ENCODE data around the gene PLLP.

Gene PLLP

DNA sequence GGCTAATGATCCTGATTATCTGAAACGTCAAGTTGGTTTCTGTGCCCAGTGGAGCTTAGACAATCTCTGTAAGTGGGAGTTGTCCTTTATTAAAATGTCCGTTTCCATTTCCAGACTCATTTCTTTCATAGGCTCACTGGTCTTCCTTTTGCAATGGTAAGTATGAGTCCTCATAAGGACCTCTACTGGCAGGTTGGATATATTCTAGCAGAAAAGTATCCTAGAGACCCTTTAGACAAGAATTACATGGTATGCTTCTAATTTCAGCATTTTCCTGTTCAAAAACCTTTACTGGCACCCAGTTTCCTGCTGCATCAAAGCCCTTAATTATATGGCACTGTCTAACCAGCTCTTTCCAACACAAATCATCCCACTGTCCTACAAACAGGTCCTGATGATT is 67.5 kb downstream of the PLLP start:
- DNase-seq (ENCODE audit: insufficient read length, low spot score) (no peak), FAIRE-seq (no peak)
- TF ChIP-seq, protein P1, sequence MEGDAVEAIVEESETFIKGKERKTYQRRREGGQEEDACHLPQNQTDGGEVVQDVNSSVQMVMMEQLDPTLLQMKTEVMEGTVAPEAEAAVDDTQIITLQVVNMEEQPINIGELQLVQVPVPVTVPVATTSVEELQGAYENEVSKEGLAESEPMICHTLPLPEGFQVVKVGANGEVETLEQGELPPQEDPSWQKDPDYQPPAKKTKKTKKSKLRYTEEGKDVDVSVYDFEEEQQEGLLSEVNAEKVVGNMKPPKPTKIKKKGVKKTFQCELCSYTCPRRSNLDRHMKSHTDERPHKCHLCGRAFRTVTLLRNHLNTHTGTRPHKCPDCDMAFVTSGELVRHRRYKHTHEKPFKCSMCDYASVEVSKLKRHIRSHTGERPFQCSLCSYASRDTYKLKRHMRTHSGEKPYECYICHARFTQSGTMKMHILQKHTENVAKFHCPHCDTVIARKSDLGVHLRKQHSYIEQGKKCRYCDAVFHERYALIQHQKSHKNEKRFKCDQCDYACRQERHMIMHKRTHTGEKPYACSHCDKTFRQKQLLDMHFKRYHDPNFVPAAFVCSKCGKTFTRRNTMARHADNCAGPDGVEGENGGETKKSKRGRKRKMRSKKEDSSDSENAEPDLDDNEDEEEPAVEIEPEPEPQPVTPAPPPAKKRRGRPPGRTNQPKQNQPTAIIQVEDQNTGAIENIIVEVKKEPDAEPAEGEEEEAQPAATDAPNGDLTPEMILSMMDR (IDR thresholded peaks at IDR 0.05; ENCODE audit: insufficient read depth, missing control alignments): no peak

DNA sequence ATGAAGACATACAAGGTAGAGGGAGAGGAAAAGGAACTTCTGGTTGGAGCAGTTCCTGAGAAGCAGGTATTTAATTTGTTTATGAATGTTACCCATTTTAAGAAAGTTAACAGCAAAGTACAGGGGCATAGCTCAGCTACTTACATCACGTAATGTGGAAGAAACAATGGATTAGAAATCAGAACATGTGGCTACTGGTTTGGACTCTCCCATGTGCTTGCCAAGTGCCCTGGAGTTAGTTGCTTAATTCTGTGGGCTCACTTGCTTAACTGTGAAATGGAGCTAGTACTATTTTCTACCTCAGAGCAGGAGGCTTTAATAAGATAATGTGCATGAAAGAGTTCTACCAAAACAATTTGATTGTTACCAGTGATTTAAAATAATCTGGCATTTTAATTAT is 71.0 kb downstream of the PLLP start:
- TF ChIP-seq, protein P1 (IDR thresholded peaks at IDR 0.05; ENCODE audit: insufficient read depth, missing control alignments): no peak
- no peak for FAIRE-seq
- DNase-seq (ENCODE audit: insufficient read length, low spot score): no peak

DNA sequence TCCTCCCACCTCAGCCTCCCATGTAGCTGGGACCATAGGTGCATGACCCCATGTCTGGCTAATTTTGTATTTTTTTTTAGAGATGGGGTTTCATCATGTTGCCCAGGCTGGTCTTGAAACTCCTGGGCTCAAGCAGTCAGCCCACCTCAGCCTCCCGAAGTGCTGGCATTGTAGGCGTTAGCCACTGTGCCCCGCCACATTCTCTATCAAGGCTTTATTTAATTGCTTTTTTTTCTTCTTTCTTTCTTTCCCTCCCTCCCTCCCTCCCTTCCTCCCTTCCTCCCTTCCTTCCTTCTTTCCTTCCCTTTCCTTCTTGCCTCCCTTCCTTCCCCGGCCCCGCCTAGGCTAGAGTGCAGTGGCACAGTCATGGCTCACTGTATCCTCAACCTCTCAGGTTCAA is 74.7 kb downstream of the PLLP start:
- TF ChIP-seq, protein P1 (IDR thresholded peaks at IDR 0.05; ENCODE audit: insufficient read depth, missing control alignments): no peak
- FAIRE-seq (no peak), DNase-seq (ENCODE audit: insufficient read length, low spot score) (no peak)

DNA sequence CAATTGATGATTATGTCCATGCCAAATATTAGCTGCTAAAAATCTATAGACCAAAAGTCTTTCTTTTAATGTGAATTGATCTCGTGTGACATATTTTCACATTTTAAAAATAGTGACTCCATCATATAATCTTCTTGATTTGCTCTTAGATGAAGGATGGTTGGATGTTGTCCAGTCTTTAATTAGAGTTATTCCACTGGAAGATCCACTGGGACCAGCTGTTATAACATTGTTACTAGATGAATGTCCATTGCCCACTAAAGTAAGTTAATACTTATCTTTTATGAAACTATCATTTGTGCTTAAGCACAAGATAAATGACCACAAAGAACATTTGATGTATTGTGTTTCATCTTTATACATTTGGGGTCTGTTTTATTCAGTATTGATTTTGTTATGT is 75.5 kb downstream of the PLLP start:
- FAIRE-seq (no peak), DNase-seq (ENCODE audit: insufficient read length, low spot score) (no peak)
- TF ChIP-seq, protein P1 (IDR thresholded peaks at IDR 0.05; ENCODE audit: insufficient read depth, missing control alignments): no peak
